Gastroesophageal sphincter (tissue), 3 donors: ENCODE measurements around the gene IQSEC1.

Experiments used
- EP300 ChIP-seq: sonication (generic); formaldehyde crosslinking; IDR thresholded peaks from one replicate; pipeline ENCODE4 v1.6.1; 2017; ENCODE audit warnings: antibody characterized with exemption, mild to moderate bottlenecking
- POLR2A ChIP-seq, 2 donors: fragments of 450-650 bp; IDR thresholded peaks; one replicate each; pipeline ENCODE4 v1.6.1; 2017; ENCODE audit warnings: antibody characterized with exemption in 2 of 2, mild to moderate bottlenecking in 2 of 2, moderate library complexity in 1 of 2
- POLR2AphosphoS5 ChIP-seq: sonication (generic); formaldehyde crosslinking; IDR thresholded peaks from one replicate; pipeline ENCODE4 v1.6.1; 2017; ENCODE audit warnings: antibody characterized with exemption
- TF ChIP-seq, protein P1 (sequence below), 4 experiments: fragments of 200-600 bp in 2 of 4; fragments of 450-650 bp in 2 of 4; sonication (generic) in 1 of 4; IDR thresholded peaks; one replicate each; pipeline ENCODE4 v1.5.1; 2017 to 2019; ENCODE audit warnings: antibody characterized with exemption in 4 of 4, mild to moderate bottlenecking in 2 of 4, moderate library complexity in 2 of 4

DNA sequence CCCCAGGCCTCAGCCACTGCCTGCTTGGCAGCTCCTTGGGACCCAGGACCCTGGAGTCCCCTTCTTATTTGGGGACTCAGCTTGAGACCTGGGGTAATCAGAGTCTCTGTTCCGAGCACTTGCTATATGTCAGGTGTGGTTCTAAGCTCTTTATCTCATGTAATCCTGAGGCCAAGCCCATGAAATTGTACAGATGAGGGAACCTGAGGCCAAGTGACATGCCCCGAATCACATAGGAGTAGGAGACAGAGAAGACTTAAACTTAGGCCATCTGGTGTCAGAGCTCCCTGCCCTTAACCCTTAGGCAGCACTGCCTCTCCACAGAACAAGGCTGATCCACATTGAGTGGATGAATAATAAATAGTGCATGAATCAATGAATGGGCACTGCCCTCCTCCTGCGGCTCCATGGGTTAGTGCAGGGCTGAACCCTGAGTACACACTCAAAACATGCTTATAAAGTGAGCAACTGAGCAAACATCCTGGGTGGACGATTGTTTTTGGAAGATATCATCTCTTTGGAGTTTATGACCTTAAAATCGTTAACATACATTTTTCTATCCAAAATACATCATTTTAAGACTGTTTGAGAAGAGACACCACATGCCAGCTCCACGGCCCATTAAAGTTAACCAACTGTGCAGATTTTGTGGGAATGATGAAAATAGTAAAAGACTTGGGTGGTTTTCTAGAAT is 33.2 kb upstream of the IQSEC1 start:
- TF ChIP-seq, protein P1, sequence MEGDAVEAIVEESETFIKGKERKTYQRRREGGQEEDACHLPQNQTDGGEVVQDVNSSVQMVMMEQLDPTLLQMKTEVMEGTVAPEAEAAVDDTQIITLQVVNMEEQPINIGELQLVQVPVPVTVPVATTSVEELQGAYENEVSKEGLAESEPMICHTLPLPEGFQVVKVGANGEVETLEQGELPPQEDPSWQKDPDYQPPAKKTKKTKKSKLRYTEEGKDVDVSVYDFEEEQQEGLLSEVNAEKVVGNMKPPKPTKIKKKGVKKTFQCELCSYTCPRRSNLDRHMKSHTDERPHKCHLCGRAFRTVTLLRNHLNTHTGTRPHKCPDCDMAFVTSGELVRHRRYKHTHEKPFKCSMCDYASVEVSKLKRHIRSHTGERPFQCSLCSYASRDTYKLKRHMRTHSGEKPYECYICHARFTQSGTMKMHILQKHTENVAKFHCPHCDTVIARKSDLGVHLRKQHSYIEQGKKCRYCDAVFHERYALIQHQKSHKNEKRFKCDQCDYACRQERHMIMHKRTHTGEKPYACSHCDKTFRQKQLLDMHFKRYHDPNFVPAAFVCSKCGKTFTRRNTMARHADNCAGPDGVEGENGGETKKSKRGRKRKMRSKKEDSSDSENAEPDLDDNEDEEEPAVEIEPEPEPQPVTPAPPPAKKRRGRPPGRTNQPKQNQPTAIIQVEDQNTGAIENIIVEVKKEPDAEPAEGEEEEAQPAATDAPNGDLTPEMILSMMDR (IDR thresholded peaks at IDR 0.05) = no peak
- TF ChIP-seq EP300 = no peak
- no peak for TF ChIP-seq POLR2A (IDR thresholded peaks at IDR 0.05)
- no peak for TF ChIP-seq POLR2AphosphoS5
